SK-N-SH (cell line): ENCODE data around the gene ARHGEF3.

ENCODE experiments used
- CTCF ChIP-seq: fragments of 200-600 bp; sonication (generic); IDR thresholded peaks from 2 replicates; pipeline ENCODE4 v1.6.1; 2017; ENCODE audit warnings: antibody characterized with exemption, mild to moderate bottlenecking, moderate library complexity
- FOXJ3 ChIP-seq: sonication (generic); formaldehyde crosslinking; IDR thresholded peaks from 2 replicates; pipeline ENCODE4 v1.5.1; 2020; ENCODE audit warnings: mild to moderate bottlenecking, missing genetic modification reagents
- GABPA ChIP-seq: IDR thresholded peaks from 2 replicates; pipeline ENCODE4 v1.4.0; 2012; ENCODE audit warnings: low read depth, mild to moderate bottlenecking
- IRF3 ChIP-seq: fragments of 150-350 bp; IDR thresholded peaks from 2 replicates; pipeline ENCODE4 v1.6.1; 2016; ENCODE audit warnings: mild to moderate bottlenecking, low read depth, low read length
- POLR2AphosphoS5 ChIP-seq: IDR thresholded peaks from 2 replicates; pipeline ENCODE4 v1.6.1; 2012; ENCODE audit warnings: low read depth, low read length
- RAD21 ChIP-seq: IDR thresholded peaks from 2 replicates; pipeline ENCODE4 v1.6.1; 2012; ENCODE audit warnings: mild to moderate bottlenecking, low read length
- REST ChIP-seq: IDR thresholded peaks from 2 replicates; pipeline ENCODE4 v1.6.1; 2012; ENCODE audit warnings: mild to moderate bottlenecking, low read depth, low read length, moderate library complexity
- TAF1 ChIP-seq: IDR thresholded peaks from 2 replicates; pipeline ENCODE4 v1.6.1; 2012; ENCODE audit warnings: low read depth, mild to moderate bottlenecking, low read length, moderate library complexity, borderline replicate concordance
- YY1 ChIP-seq: IDR thresholded peaks from 2 replicates; pipeline ENCODE4 v1.4.0; 2012; ENCODE audit warnings: low read depth, mild to moderate bottlenecking
- ZBTB33 ChIP-seq: IDR thresholded peaks from 2 replicates; pipeline ENCODE4 v1.4.0; 2012; ENCODE audit warnings: low read depth, borderline replicate concordance

GRCh38 chr3:56795097-56795828, 6.5 kb downstream of the ARHGEF3 start:
- TF ChIP-seq CTCF (no peak), YY1 (no peak), TAF1 (no peak), FOXJ3 (CRISPR knock-in tag) (no peak), RAD21 (no peak), ZBTB33 (no peak), REST (no peak), POLR2AphosphoS5 (no peak), GABPA (no peak), IRF3 (no peak)
